Measurements from ENCODE around the gene GSX1. TPM values are rescaled to one million over a fixed set of nuclear protein-coding genes. Genes with fewer than 3 reads are reported as not detected.

The GSX1 gene
- total and polyA plus RNA-seq, 2 of the 4 experiments (the other 2 are of a cell fraction) = not detected

DNA sequence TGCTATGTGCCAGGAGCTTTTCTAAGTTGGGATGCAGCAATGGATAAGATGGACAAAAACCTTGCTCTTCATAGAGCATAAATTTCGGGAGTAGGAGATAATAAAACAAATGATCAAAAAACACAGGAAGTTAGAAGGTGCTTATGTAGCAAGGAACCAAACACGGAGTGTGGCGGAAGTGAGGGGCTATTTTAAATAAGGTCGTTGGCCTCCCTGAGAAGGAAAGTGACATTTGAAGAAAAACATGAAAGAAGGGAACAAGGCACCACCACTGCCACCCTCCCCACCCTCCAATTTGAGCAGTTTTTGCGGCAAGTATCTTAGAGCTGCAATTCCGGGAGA is 3.2 kb upstream of the GSX1 start:
- H2AK9ac ChIP-seq (replicated peaks; ENCODE audit: low read depth, low read length, poor library complexity) = no peak overlapping the region
- no peak overlapping the region for H2BK5ac ChIP-seq (ENCODE audit: low read depth, low read length, poor library complexity, severe bottlenecking)
- H2BK20ac ChIP-seq (ENCODE audit: low read depth, low read length) = no peak overlapping the region
- H4K5ac ChIP-seq (ENCODE audit: low read depth, low read length) = no peak overlapping the region
- H3K18ac ChIP-seq (ENCODE audit: low read depth, low read length) = no peak overlapping the region
- H3K36me3 ChIP-seq (ENCODE audit: control insufficient read depth, insufficient read depth, low read length) = no peaks in the 10 kb centered on the region
- H2AFZ ChIP-seq (replicated peaks; ENCODE audit: low read length, poor library complexity) = no peak overlapping the region
- no peaks in the 10 kb centered on the region for H4K20me1 ChIP-seq (ENCODE audit: insufficient read depth, low read length)
- intact Hi-C loops (cut with micrococcal nuclease) = no loop called here
- no peak overlapping the region for H3K4ac ChIP-seq (ENCODE audit: low read depth, low read length)
- H2BK15ac ChIP-seq (ENCODE audit: low read depth, low read length) = no peak overlapping the region
- ATAC-seq (ENCODE audit: low read depth) (no peak), DNase-seq (no peak)
- POLR2A ChIA-PET (ENCODE audit: unreplicated experiment) = no interaction called here
- WGBS, 2 experiments (ENCODE audit: extremely low coverage in 2 of 2, insufficient read length in 1 of 2) = 0% methylated on average over 1 of the region's 6 CpGs; no CpG with 5 or more reads in 1 of the 2 experiments
- dilution Hi-C loops (cut with HindIII; ENCODE audit: low sequenced_read_pairs, unreplicated experiment) = no loop called here
- TF ChIP-seq CHD1 (IDR thresholded peaks at IDR 0.05; ENCODE audit: low read depth, low read length) = no peak
- no peak for TF ChIP-seq MAFK (IDR thresholded peaks at IDR 0.05; ENCODE audit: low read depth, low read length)
- no peak for TF ChIP-seq MAZ (IDR thresholded peaks at IDR 0.05; ENCODE audit: borderline replicate concordance, low read depth, low read length)
- no peak for TF ChIP-seq POLR2A (IDR thresholded peaks at IDR 0.05; ENCODE audit: low read depth, low read length)
- TF ChIP-seq CEBPB (IDR thresholded peaks at IDR 0.05; ENCODE audit: low read depth, low read length) = no peak
- no peak for TF ChIP-seq NFE2L2 (IDR thresholded peaks at IDR 0.05; ENCODE audit: low read depth, low read length)
- TF ChIP-seq, protein P1, sequence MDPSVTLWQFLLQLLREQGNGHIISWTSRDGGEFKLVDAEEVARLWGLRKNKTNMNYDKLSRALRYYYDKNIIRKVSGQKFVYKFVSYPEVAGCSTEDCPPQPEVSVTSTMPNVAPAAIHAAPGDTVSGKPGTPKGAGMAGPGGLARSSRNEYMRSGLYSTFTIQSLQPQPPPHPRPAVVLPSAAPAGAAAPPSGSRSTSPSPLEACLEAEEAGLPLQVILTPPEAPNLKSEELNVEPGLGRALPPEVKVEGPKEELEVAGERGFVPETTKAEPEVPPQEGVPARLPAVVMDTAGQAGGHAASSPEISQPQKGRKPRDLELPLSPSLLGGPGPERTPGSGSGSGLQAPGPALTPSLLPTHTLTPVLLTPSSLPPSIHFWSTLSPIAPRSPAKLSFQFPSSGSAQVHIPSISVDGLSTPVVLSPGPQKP (IDR thresholded peaks at IDR 0.05; ENCODE audit: borderline replicate concordance, low read depth, low read length) = no peak
- no peak overlapping the region for H3K4me2 ChIP-seq (ENCODE audit: low read depth, low read length)
- H3K4me1 ChIP-seq (ENCODE audit: control insufficient read depth, insufficient read depth, low read length) = no peaks in the 10 kb centered on the region; the same call in 1 of the 2 replicates
- in situ Hi-C loops (cut with MboI; ENCODE audit: low sequenced_read_pairs) = no loop called here
- no TSS peak for BruUV-seq (replicated peaks)
- H3K4me3 ChIP-seq (ENCODE audit: insufficient read depth, low read depth, low read length) = no peak overlapping the region
- H3K9ac ChIP-seq (ENCODE audit: low read depth, low read length) = no peak overlapping the region
- peaks cover 55% of the 10 kb centered on the region for H3K27me3 ChIP-seq (ENCODE audit: control insufficient read depth, insufficient read depth, low read length)
- CTCF ChIA-PET = no interaction called here
- no peaks in the 10 kb centered on the region for H3K9me1 ChIP-seq (ENCODE audit: insufficient read depth, low read length)
- no peak overlapping the region for H3K23ac ChIP-seq (ENCODE audit: low read depth, low read length)
- H3K56ac ChIP-seq (ENCODE audit: extremely low read depth, insufficient read depth, low read length) = no peak overlapping the region
- H3K9me3 ChIP-seq (ENCODE audit: control insufficient read depth, insufficient read depth, low read length) = peaks cover 7% of the 10 kb centered on the region
- no peak overlapping the region for H2AK5ac ChIP-seq (ENCODE audit: low read depth, low read length)
- H3K79me1 ChIP-seq (ENCODE audit: low read depth in 1 of 2, low read length in 2 of 2) = no peaks in the 10 kb centered on the region
- H4K8ac ChIP-seq (ENCODE audit: low read depth in 2 of 2, low read length in 2 of 2) = no peak overlapping the region
- H4K91ac ChIP-seq (ENCODE audit: insufficient read depth, low read depth, low read length) = no peak overlapping the region
- H2BK120ac ChIP-seq (ENCODE audit: low read depth, low read length) = no peak overlapping the region
- H3K14ac ChIP-seq (replicated peaks; ENCODE audit: low read depth, low read length) = no peak overlapping the region
- H3K27ac ChIP-seq (ENCODE audit: insufficient read depth, low read length) = no peak overlapping the region

Measured in IMR-90 (cell line).